HG03108 (cell line): Measurements from ENCODE around the gene OR5AU1.
"Not testable (repeated sequence)": the region's sequence is repeated elsewhere in the genome, so short reads cannot be mapped to it uniquely, and the experiment has no call there.

ENCODE experiments used
- ATAC-seq: cut with Tn5 transposase; IDR thresholded peaks from one replicate; pipeline ENCODE4 v1.9.1; 2021; ENCODE audit warnings: moderate library complexity; ENCODE audit not compliant: unreplicated experiment

Gene OR5AU1

DNA sequence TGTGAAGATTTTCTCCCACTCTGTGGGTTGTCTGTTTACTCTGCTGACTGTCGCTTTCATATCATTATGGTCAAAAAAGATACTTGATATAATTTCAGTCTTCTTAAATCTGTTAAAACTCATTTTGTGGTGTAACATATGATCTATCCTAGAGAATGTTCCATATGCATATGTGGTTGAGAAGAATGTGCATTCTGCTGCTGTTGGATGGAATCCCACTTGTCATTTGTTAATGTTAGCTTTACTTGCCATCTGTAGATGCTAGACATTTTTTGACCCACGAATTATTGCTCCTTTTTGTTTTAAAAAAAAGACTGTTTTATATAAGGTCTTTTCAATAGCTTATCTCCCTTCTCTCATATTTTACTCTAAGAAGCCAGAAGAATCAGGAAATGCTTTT lies 26.3 kb upstream of the OR5AU1 start:
- no peak for ATAC-seq

GRCh38 chr14:21171128-21171527 lies 15.3 kb upstream of the OR5AU1 start:
- ATAC-seq: no peak

DNA sequence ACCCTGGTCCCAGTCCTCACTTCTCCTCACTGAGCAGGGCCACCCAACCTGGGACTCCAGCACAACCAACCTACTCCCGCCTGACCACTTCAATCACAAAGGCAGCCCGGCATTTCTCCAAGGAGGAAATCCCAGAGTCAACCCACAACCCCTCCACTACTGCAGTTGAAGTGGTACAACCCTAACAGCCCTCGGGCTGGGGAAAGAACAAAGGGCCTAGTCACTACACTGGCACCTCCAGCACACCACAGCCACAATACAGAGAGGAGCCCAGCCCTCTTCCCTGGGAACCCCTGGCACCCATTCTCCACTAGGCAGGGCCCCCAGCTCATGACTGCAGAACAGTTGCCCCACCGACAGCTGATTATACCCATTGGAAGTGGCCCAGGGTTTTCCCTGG lies 13.7 kb upstream of the OR5AU1 start:
- ATAC-seq: no peak

GRCh38 chr14:21168055-21168454 lies 12.2 kb upstream of the OR5AU1 start:
- ATAC-seq: no peak

GRCh38 chr14:21165670-21166069 lies 9.8 kb upstream of the OR5AU1 start:
- not testable (repeated sequence) for ATAC-seq

GRCh38 chr14:21165002-21165605 lies 9.2 kb upstream of the OR5AU1 start:
- not testable (repeated sequence) for ATAC-seq

GRCh38 chr14:21163871-21164291 lies 8.0 kb upstream of the OR5AU1 start:
- no peak for ATAC-seq

- ATAC-seq: no peak
These were observed 6.2 kb upstream of the OR5AU1 start for GRCh38 chr14:21162081-21162480.

- ATAC-seq: no peak
These were observed 4.3 kb upstream of the OR5AU1 start for GRCh38 chr14:21160061-21160610.

DNA sequence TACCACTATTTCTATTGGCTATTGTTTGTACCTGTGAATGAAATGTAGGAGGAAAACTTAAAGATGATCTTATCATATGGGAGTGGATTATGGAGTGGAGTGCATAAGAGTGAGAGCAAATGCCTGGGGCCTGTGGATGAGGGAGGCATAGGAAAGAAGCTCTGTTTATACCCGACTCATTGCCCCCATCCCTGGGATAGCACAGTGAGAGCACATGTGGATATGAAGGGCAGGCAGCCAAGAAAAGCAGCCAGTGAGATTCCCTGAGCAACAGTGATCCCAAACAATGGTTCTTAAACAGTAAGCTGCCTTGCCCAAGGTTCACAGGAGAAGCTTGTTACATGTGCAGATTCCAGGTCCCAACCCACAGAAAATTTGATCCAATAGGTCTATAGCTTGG lies 2.3 kb upstream of the OR5AU1 start:
- ATAC-seq: not testable (repeated sequence)

GRCh38 chr14:21149641-21150367 lies 6.1 kb downstream of the OR5AU1 start:
- ATAC-seq: no peak

DNA sequence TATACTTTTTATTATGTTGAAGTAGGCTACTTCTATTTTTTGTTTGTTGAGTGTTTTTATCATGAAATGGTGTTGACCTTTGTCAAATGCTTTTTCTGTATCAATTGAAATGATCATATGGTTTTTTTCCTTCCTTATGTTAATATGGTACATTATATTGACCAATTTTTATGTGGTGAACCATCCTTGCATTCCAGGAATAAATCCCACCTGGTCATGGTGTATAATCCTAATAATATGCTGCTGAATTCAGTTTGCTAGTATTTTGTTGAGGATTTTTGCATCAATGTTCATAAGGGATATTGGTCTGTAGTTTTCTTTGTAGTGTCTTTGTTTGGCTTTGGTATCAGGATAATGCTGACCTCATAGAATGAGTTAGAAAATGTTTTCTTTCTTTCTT lies 10.4 kb downstream of the OR5AU1 start:
- ATAC-seq: no peak

DNA sequence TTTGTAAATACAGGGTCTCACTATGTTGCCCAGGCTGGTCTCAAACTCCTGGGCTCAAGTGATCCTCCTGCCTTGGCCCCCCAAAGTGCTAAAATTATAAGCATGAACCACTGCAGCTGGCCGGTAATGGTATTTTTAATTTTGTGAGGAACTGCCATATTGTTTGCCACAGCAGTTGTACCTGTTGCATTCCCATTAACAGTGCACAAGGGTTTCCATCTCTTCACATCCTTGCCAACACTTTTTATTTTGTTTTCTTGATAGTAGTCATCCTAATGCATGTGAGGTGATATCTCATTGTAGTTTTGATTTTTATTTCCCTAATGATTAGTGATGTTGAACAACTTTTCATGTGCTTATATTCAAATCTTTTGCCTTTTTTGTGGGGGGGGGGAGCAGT lies 13.5 kb downstream of the OR5AU1 start:
- ATAC-seq: no peak

GRCh38 chr14:21136024-21136423 lies 19.8 kb downstream of the OR5AU1 start:
- ATAC-seq: no peak

DNA sequence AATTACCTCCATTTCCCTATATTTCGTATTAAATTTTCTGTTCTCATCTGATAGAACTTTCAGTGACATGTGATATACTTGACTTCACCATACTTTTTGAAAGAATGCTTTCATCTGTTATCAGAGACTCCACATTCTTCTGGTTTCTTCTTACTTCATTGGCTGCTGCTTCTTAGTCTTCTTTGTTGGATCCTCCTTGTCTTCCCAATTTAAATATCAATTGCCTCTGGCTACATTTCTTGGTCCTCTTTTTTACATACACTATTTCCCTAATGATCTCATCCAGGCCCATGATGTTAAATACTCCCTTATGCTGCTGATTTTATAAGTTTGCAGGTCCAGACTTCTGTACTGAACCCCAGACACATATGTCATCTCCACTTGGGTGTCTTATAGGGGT lies 22.0 kb downstream of the OR5AU1 start:
- ATAC-seq: no peak

DNA sequence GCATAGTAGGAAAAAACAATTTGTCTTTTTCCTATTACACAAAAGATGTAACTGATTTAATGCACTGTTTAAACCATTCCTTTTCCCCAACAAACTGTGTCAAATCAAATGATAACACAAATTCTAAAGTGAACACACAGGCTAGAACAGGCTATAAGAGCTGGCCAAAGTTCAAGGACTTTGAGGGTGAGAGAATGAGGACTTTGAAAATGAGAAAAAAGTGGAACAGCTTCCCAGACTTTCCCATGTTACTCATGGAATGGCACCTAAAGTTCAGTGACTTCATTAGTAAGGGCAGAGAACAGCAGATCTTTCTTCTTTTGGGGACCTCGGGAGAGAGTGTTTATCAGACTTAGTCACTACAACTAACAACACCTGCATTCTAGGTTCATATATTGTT lies 32.4 kb downstream of the OR5AU1 start:
- ATAC-seq: no peak

DNA sequence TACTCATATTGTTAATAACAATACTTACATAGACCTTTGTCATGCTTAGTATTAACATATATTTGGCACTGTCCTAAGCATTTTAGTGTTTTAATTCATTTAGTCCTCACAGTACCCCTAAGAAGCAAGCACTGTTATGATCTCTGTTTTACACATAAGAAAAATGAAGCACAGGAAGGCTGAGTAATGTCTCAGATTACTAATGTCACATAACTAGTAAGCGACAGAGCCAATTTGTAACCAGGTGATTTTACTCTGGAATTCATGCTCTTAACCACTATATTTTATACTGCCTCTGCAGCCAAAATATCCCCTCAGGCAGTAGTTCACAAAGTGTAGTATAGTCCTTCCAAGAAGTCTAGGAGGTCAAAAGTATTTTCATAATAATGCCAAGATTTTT lies 34.7 kb downstream of the OR5AU1 start:
- no peak for ATAC-seq

- no peak for ATAC-seq
These were observed 35.2 kb downstream of the OR5AU1 start for GRCh38 chr14:21120686-21121085.

GRCh38 chr14:21118933-21119332 lies 36.9 kb downstream of the OR5AU1 start:
- ATAC-seq: no peak

DNA sequence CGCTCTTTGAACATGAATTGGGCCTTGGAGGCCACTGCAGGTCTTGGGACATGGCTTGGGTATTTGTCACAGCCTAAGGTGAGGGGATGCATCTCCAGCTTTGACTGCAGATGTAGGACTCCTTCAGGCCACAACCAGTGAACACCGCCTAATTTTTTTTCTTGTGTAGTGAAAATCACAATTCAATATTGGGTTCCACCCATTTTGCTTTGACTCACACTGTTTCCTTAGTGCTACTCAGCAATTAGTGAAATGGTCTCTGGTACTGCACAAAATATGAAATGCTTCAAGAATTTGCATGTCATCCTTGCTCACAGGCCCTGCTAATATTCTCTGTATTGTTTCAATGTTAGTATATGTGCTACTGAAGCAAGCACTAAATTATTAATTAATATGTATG lies 42.5 kb downstream of the OR5AU1 start:
- no peak for ATAC-seq

GRCh38 chr14:21112255-21112654 lies 43.6 kb downstream of the OR5AU1 start:
- no peak for ATAC-seq

- ATAC-seq: no peak
These were observed 46.3 kb downstream of the OR5AU1 start for GRCh38 chr14:21109377-21110138.
